Endothelial cell of umbilical vein (primary cell): ENCODE results near the gene DAND5. TPM values are rescaled to one million over a fixed set of nuclear protein-coding genes. Genes with fewer than 3 reads are reported as not detected.

ENCODE experiments used
- BruUV-seq: library from RNA; stranded (reverse); fragments of 400-500 nt; replicated peaks from 2 replicates; lab custom pipeline; 2021; lab: Mats Ljungman, UMichigan
- CTCF ChIA-PET: fragments of 300-600, 350-600 bp; sonication (Branson Sonifier 250); formaldehyde crosslinking; loops from one replicate; lab custom pipeline; 2021; ENCODE audit warnings: antibody characterized with exemption, inconsistent platforms; lab: Charles Lee
- POLR2A ChIA-PET: fragments of 300-600, 350-600 bp; sonication (Branson Sonifier 250); formaldehyde crosslinking; loops from one replicate; lab custom pipeline; 2021; ENCODE audit warnings: antibody characterized with exemption, inconsistent platforms; lab: Charles Lee
- DNase-seq: peaks from one replicate; pipeline ENCODE4 v3.0.0-alpha.2; 2011; ENCODE audit warnings: low read depth, low spot score
- FAIRE-seq: peaks from 2 replicates; lab custom pipeline; 2011; peaks lifted over from hg19 to GRCh38; lab: Jason Lieb, UNC
- H2AFZ ChIP-seq: 2 replicates; pipeline ENCODE4 v1.6.0; 2012; ENCODE audit warnings: low read depth, low read length, control low read depth, inconsistent platforms
- H3K27ac ChIP-seq: 2 replicates; pipeline ENCODE4 v1.5.1; 2011; ENCODE audit warnings: low read depth, mild to moderate bottlenecking, control low read depth, low read length, moderate library complexity; ENCODE audit not compliant: insufficient read depth
- H3K27me3 ChIP-seq, 2 experiments: 2 replicates each; pipeline versions ENCODE4 v1.6.0 to v1.6.1; 2011; ENCODE audit warnings: low read length in 2 of 2, mixed read lengths in 1 of 2; ENCODE audit not compliant: control insufficient read depth in 2 of 2, insufficient read depth in 2 of 2
- H3K36me3 ChIP-seq, 2 experiments: 2 replicates in 1 of 2; 3 replicates in 1 of 2; pipeline ENCODE4 v1.5.1; 2011; ENCODE audit warnings: low read length in 2 of 2, mild to moderate bottlenecking in 1 of 2, moderate library complexity in 1 of 2; ENCODE audit not compliant: control insufficient read depth in 2 of 2, insufficient read depth in 2 of 2; ENCODE audit errors: extremely low read depth in 1 of 2
- H3K4me1 ChIP-seq: 3 replicates; pipeline ENCODE4 v1.5.1; 2011; ENCODE audit warnings: mild to moderate bottlenecking, low read length; ENCODE audit not compliant: control insufficient read depth, insufficient read depth; ENCODE audit errors: extremely low read depth
- H3K4me2 ChIP-seq: 2 replicates; pipeline ENCODE4 v1.6.1; 2011; ENCODE audit warnings: low read length, control low read depth, mixed read lengths; ENCODE audit not compliant: insufficient read depth
- H3K4me3 ChIP-seq, 3 experiments: fragments of 200-600 bp in 1 of 3; sonication (generic), shearing (Covaris generic) in 1 of 3; replicated peaks in 1 of 3; 2 replicates each; pipeline ENCODE4 v1.5.1; 2011 to 2016; ENCODE audit warnings: control low read depth in 3 of 3, low read length in 3 of 3, mild to moderate bottlenecking in 2 of 3, inconsistent platforms in 1 of 3, low read depth in 1 of 3, moderate library complexity in 1 of 3; ENCODE audit not compliant: insufficient read depth in 1 of 3
- H3K79me2 ChIP-seq: 2 replicates; pipeline ENCODE4 v1.6.0; 2012; ENCODE audit warnings: low read length, inconsistent platforms; ENCODE audit not compliant: control insufficient read depth, insufficient read depth
- H3K9ac ChIP-seq: replicated peaks from 2 replicates; pipeline ENCODE3; 2011; ENCODE audit warnings: low read length, control low read depth; ENCODE audit not compliant: insufficient read depth; ENCODE audit errors: extremely low read depth
- H3K9me1 ChIP-seq: replicated peaks from 3 replicates; pipeline ENCODE4 v1.6.0; 2011; ENCODE audit warnings: mild to moderate bottlenecking, low read length; ENCODE audit not compliant: control insufficient read depth, insufficient read depth; ENCODE audit errors: extremely low read depth
- H3K9me3 ChIP-seq: replicated peaks from 2 replicates; pipeline ENCODE4 v1.5.1; 2012; ENCODE audit warnings: low read length, inconsistent platforms; ENCODE audit not compliant: control insufficient read depth, insufficient read depth
- H4K20me1 ChIP-seq: replicated peaks from 2 replicates; pipeline ENCODE3; 2011; ENCODE audit warnings: mild to moderate bottlenecking, low read length; ENCODE audit not compliant: control insufficient read depth, insufficient read depth; ENCODE audit errors: extremely low read depth
- CTCF ChIP-seq, 2 donors: IDR thresholded peaks; 1 replicate in 1 of 2; 2 replicates in 1 of 2; pipeline ENCODE4 v1.5.1; 2011; ENCODE audit warnings: low read length in 2 of 2, mild to moderate bottlenecking in 2 of 2, moderate library complexity in 2 of 2, control low read depth in 1 of 2, inconsistent platforms in 1 of 2, low read depth in 1 of 2; ENCODE audit not compliant: insufficient read depth in 1 of 2; ENCODE audit errors: extremely low read depth in 1 of 2
- EZH2 ChIP-seq: IDR thresholded peaks from 2 replicates; pipeline ENCODE4 v1.6.1; 2012; ENCODE audit warnings: borderline replicate concordance, low read depth, mild to moderate bottlenecking, moderate library complexity, low read length, inconsistent platforms; ENCODE audit not compliant: severe bottlenecking
- FOS ChIP-seq: IDR thresholded peaks from 2 replicates; pipeline ENCODE4 v1.6.1; 2011; ENCODE audit warnings: mild to moderate bottlenecking, low read length, moderate library complexity, borderline replicate concordance; ENCODE audit not compliant: insufficient read depth
- GATA2 ChIP-seq: IDR thresholded peaks from 2 replicates; pipeline ENCODE4 v1.7.0; 2011; ENCODE audit warnings: low read depth, mild to moderate bottlenecking, moderate library complexity, mixed read lengths, low read length; ENCODE audit not compliant: insufficient read length, insufficient read depth
- JUN ChIP-seq: IDR thresholded peaks from 2 replicates; pipeline ENCODE4 v1.6.1; 2011; ENCODE audit warnings: borderline replicate concordance, low read depth; ENCODE audit not compliant: insufficient read length, insufficient read depth
- MYC ChIP-seq: IDR thresholded peaks from one replicate; pipeline ENCODE4 v1.6.1; 2011; ENCODE audit warnings: mild to moderate bottlenecking, low read depth, low read length
- POLR2A ChIP-seq: IDR thresholded peaks from 2 replicates; pipeline ENCODE4 v1.6.1; 2012; ENCODE audit warnings: low read depth, mild to moderate bottlenecking, control low read depth, low read length
- POLR2AphosphoS5 ChIP-seq: IDR thresholded peaks from 2 replicates; pipeline ENCODE4 v1.6.1; 2012; ENCODE audit warnings: low read depth, mild to moderate bottlenecking, control low read depth, low read length, moderate library complexity; ENCODE audit not compliant: insufficient read depth
- dilution Hi-C: fragments of 300-500 bp; cut with MboI; formaldehyde crosslinking; loops from one replicate; pipeline ENCODE4 v1.15.0; 2019; ENCODE audit warnings: low sequenced_read_pairs; ENCODE audit not compliant: extremely low pct_ligation_motif_present
- intact Hi-C: fragments of 100-400 bp; cut with micrococcal nuclease; formaldehyde crosslinking; loops from one replicate; pipeline ENCODE4 v1.10.0; 2022
- polyA plus RNA-seq, 4 experiments: library from polyadenylated mRNA; depleted of rRNA in 3 of 4; stranded (reverse) in 3 of 4; unstranded in 1 of 4; fragments of >200 nt; gene quantifications; 2 replicates each; pipeline versions ENCODE4 v1.2.1 to v1.2.3, GENCODE V29; 2011 to 2012; ENCODE audit warnings: missing spikeins in 1 of 4
- total RNA-seq: library from RNA; stranded (reverse); gene quantifications from 2 replicates; pipeline ENCODE4 v1.2.3, GENCODE V29; 2021
- TF ChIP-seq, protein P1 (sequence below): IDR thresholded peaks from 2 replicates; pipeline ENCODE4 v1.6.1; 2011; ENCODE audit not compliant: insufficient read depth, insufficient read length

The DAND5 gene
- total and polyA plus RNA-seq, 2 donors (not counting 3 experiments of a cell fraction or from before 2014, with no cell fraction given), result 0.06 to 0.20 TPM

DNA sequence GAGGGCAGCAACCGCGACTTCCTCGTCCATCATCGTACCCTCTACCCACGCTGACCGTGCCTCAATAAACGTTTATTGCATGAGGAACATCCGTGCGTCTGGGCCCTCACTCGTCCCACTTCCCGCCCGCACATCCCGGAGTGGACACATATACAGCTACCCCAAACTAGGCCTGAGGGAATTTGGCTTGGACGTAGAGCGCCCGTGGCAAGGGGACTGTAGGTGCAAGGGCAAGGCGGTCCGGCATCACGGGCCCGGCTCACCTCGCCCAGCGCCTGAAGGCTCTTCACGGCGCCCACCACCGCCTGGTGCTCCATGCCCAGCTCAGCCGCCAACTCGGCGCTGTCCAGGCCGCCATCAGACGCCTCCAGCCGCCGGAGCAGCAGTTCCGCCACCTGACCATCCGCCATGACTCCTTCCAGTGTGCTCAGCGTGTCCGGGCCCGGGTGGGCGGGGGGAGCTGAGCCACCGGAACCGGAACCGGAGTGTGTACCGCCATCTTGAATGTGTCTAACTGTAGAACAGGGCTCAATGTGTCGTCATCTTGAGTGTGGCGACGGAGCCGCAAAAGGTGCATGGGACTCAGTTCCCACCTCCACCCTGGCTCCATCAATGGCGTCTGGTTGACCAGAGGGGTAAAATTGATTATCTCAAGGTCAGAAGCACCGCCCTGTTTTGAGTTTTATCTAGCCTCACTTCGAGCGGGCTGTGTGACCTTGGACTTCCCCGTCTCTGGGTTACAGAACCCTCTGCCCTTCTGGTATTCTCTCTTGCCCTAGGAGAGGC, 35.9 kb upstream of the DAND5 start, which contains the start of gene FARSA:
Gene FARSA (minus strand): TSS at position 425 of the 786 bp plus-strand sequence. CDS start 15 bp downstream, at position 410.
- Histone ChIP-seq H3K27me3 (no peaks in the 10 kb centered on the region), H2AFZ (peak within 1 kb of the TSS; percentile 76), H3K4me2 (peak within 1 kb of the TSS; percentile 78), H4K20me1 (no peaks in the 10 kb centered on the region), H3K27ac (peak within 1 kb of the TSS; percentile 27), H3K4me3 (peak within 1 kb of the TSS; percentile 26 to 82 (median 56)), H3K9me3 (no peaks in the 10 kb centered on the region), H3K9ac (peak within 1 kb of the TSS; percentile 66), H3K4me1 (peaks cover 17% of the 10 kb centered on the region), H3K79me2 (peaks cover 21% of the 10 kb centered on the region), H3K36me3 (peaks cover 6 to 15% of the 10 kb centered on the region in 2 experiments), H3K9me1 (no peaks in the 10 kb centered on the region)
- dilution Hi-C loops (no loop called here), intact Hi-C loops (loop anchor here (1.0 to 10.0 kb wide), 2 partner anchors 14 to 149 kb away; partner anchors contain the start of gene SYCE2)
- DNase-seq (peak; percentile 94), FAIRE-seq (peak; percentile 99)
- BruUV-seq, result TSS peak; percentile 52
- POLR2A ChIA-PET, result interaction anchor here (2.2 kb wide), 1 partner anchor 14 kb away, joined by 6 read pairs; the partner anchor contains the start of gene SYCE2
- CTCF ChIA-PET, result interaction anchor here (1.3 to 3.0 kb wide), 5 partner anchors 17 to 173 kb away, joined by 3 to 11 read pairs (median 3); partner anchors contain the start of gene GCDH
- TF ChIP-seq, protein P1, sequence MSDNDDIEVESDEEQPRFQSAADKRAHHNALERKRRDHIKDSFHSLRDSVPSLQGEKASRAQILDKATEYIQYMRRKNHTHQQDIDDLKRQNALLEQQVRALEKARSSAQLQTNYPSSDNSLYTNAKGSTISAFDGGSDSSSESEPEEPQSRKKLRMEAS, result peak; percentile 55
- TF ChIP-seq MYC, result peak; percentile 94
- peak; percentile 97 for TF ChIP-seq POLR2AphosphoS5
- no peak for TF ChIP-seq FOS
- TF ChIP-seq EZH2, result no peak
- TF ChIP-seq GATA2, result no peak
- peak; percentile 93 for TF ChIP-seq POLR2A
- TF ChIP-seq JUN, result no peak
- TF ChIP-seq CTCF (IDR thresholded peaks at IDR 0.05; ENCODE audit: extremely low read depth in 1 of 2, insufficient read depth in 1 of 2, low read depth in 1 of 2, low read length in 2 of 2), result no peak
